ENCODE measurements around the gene AFF3. TPM values are rescaled to one million over a fixed set of nuclear protein-coding genes. Genes with fewer than 3 reads are reported as not detected.

The AFF3 gene
- total and polyA plus RNA-seq, 8 donors = 16.4 to 42.0 (median 21.4) TPM

DNA sequence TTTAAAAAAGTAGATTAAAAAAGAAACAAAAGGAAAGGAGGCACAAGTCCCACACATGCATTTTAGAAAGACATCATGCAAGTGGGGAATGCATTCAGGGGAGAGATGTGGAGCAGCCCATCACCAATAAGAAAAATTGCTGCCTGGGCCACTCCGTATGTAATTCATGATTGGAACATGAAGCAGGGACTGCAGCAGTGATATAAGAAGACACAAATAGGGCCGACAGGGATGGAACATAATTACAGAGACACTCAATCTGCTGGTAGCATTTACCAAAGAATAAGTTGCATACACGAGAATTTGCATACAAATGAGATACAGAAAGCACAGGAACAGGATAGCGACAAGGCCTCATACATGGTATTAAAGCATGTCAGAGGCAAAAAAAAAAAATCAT, 6.5 kb upstream of the AFF3 start:
- TF ChIP-seq, protein P1, sequence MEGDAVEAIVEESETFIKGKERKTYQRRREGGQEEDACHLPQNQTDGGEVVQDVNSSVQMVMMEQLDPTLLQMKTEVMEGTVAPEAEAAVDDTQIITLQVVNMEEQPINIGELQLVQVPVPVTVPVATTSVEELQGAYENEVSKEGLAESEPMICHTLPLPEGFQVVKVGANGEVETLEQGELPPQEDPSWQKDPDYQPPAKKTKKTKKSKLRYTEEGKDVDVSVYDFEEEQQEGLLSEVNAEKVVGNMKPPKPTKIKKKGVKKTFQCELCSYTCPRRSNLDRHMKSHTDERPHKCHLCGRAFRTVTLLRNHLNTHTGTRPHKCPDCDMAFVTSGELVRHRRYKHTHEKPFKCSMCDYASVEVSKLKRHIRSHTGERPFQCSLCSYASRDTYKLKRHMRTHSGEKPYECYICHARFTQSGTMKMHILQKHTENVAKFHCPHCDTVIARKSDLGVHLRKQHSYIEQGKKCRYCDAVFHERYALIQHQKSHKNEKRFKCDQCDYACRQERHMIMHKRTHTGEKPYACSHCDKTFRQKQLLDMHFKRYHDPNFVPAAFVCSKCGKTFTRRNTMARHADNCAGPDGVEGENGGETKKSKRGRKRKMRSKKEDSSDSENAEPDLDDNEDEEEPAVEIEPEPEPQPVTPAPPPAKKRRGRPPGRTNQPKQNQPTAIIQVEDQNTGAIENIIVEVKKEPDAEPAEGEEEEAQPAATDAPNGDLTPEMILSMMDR (IDR thresholded peaks at IDR 0.05) = no peak

DNA sequence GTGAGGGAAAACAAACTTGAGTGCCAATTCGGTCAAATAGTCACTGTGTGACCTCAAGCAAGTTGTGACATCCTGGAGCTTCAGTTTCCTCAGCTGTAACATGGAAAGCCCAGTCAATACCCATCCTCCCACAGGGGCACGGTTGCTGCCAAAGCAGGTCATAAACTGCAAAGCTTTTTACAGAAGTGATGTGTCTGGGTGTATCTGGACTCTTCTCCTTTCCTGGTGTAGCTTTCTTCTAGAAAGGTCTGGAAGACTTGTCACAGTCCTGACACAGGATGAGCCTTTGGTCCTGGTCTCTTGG, 4.2 kb upstream of the AFF3 start:
- Histone ChIP-seq H3K9me3 (no peaks in the 10 kb centered on the region), H3K36me3 (no peaks in the 10 kb centered on the region), H3K27me3 (no peaks in the 10 kb centered on the region), H3K4me1 (no peaks in the 10 kb centered on the region), H3K27ac (no peak overlapping the region), H3K4me3 (no peak overlapping the region)
- ATAC-seq = no peak
- intact Hi-C loops (cut with DNase I) = no loop called here
- TF ChIP-seq, protein P1 (IDR thresholded peaks at IDR 0.05) = no peak
- DNase-seq = no peak

More for the DNA sequence above, 6.5 kb upstream of the AFF3 start:
- peaks cover 0 to 3% of the 10 kb centered on the region in 2 donors for H3K9me3 ChIP-seq
- no peak overlapping the region for H3K27ac ChIP-seq
- H3K4me3 ChIP-seq = no peak overlapping the region
- H3K27me3 ChIP-seq = no peaks in the 10 kb centered on the region
- ATAC-seq (no peak), DNase-seq (no peak)
- H3K36me3 ChIP-seq = no peaks in the 10 kb centered on the region
- intact Hi-C loops (cut with DNase I) = no loop called here
- H3K4me1 ChIP-seq = no peaks in the 10 kb centered on the region

DNA sequence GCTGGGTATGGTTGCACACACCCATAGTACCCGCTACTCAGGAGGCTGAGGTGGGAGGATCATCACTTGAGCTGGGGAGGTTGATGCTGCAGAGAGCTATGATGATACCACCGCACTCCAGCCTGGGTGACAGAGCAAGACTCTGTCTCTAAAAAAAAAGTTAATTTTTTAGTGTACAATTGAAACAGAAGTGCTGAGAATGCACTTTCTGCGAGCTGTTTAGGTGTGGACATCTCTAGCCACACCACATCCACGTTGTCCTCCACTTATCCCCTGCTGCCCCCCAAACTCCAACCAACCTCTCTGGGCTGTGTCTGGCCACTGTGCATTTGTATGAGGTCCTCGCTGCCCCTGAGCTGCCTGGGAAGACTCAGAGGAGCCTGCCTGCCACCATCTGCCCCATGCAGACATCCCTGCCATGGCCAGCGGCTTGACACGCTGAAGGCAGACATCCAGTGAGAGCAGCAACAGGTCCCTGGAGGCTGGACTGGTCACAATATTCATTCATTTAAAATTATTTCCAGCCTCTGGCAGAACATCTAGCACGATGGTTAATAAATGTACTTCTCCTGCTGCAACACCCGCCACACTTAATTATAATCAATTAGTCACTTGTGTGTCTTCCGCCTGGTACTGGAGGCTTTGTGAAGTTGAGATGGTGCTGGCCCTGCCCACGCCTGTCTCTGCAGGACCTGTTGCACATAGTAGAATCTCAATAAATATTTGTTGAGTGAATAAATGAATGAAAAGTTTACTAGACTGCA, 3.7 kb upstream of the AFF3 start:
- ATAC-seq (no peak), DNase-seq (no peak)
- TF ChIP-seq, protein P1 (IDR thresholded peaks at IDR 0.05) = no peak
- Histone ChIP-seq H3K4me1 (no peaks in the 10 kb centered on the region), H3K4me3 (no peak overlapping the region), H3K27me3 (no peaks in the 10 kb centered on the region), H3K9me3 (no peaks in the 10 kb centered on the region), H3K27ac (no peak overlapping the region), H3K36me3 (no peaks in the 10 kb centered on the region)
- intact Hi-C loops (cut with DNase I) = no loop called here

DNA sequence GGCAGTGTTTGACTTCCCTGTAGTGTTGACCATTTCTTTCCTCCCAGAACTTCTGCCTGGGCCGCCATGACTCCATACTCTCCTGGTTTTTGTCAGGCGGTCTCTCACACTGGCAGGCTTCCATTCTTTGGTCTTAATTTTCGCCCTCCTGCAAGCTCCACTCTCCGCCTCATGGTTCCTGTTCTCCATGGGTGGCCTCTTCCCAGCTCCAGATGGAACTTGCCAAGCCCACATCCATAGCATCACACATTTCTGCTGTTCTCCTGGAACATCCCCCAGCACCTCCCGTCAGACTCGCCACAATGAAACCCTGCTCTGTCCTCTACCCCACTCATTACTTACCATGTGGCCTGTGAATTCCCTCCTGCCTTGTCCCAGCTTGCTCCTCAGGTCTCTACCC, 896 bp upstream of the AFF3 start:
- no peak for DNase-seq
- no peaks in the 10 kb centered on the region for H3K36me3 ChIP-seq
- H3K4me1 ChIP-seq = no peaks in the 10 kb centered on the region
- no peak overlapping the region for H3K4me3 ChIP-seq
- intact Hi-C loops (cut with DNase I) = no loop called here
- no peaks in the 10 kb centered on the region for H3K27me3 ChIP-seq
- ATAC-seq = no peak
- no peaks in the 10 kb centered on the region for H3K9me3 ChIP-seq
- TF ChIP-seq, protein P1 (IDR thresholded peaks at IDR 0.05) = no peak
- no peak overlapping the region for H3K27ac ChIP-seq

DNA sequence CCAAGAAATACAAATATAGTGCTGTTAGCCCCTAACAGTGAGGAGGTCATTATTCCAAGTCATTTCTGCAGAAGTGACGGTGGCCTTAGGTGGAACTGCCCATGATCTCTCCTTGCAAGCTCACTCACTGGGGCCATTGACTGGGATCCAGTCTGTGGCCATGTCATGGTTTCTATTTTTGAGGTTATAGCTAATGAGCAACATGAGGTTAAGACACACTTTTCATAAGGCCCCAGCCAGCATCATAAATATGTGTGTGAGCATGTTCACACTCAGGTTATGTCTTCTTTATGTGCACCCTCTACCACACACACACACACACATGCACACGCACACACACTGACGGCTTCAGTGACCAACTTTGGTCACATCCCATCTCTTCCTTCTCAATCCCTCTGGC, 484 bp downstream of the AFF3 start:
- Histone ChIP-seq H3K36me3 (no peaks in the 10 kb centered on the region), H3K27ac (no peak overlapping the region), H3K4me1 (no peaks in the 10 kb centered on the region), H3K27me3 (no peaks in the 10 kb centered on the region), H3K4me3 (no peak overlapping the region), H3K9me3 (no peaks in the 10 kb centered on the region)
- intact Hi-C loops (cut with DNase I) = no loop called here
- ATAC-seq (no peak), DNase-seq (no peak)
- TF ChIP-seq, protein P1 (IDR thresholded peaks at IDR 0.05) = no peak

Measured in left lung (tissue), 10 donors.